ENCODE results near the gene PTPRT.

Gene PTPRT

DNA sequence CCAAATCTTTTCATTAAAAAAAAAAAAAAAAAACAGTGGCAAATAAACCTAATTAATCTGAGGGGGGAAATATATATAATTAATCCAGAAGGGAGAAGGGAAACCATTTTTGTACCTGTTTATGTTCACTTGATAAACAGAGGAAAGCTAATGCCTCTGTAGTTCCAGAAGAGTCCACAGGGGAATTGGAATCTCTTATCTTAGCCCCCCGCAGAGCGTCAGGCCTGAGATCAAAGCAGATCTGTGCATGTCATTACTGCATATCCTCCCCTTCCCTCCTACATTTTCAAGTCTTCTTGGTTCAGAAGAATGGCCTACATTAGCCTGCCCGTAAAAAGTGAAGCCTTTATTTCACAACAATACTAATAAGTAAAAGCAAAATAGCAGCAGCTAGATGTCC is 157.2 kb downstream of the PTPRT start:
- Histone ChIP-seq H3K9ac (ENCODE audit: low read length) (no peak overlapping the region), H3K4me3 (ENCODE audit: low read length) (no peak overlapping the region), H3K79me1 (ENCODE audit: low read length) (no peaks in the 10 kb centered on the region), H3K4ac (ENCODE audit: low read depth, low read length) (no peak overlapping the region), H3K27me3 (ENCODE audit: insufficient read depth, low read length, poor library complexity) (no peaks in the 10 kb centered on the region), H3K79me2 (ENCODE audit: control insufficient read depth, insufficient read depth, low read length) (no peaks in the 10 kb centered on the region), H3K4me2 (ENCODE audit: low read length) (no peak overlapping the region), H3K4me1 (ENCODE audit: control insufficient read depth, low read depth, low read length) (peaks cover 14% of the 10 kb centered on the region), H2BK15ac (replicated peaks; ENCODE audit: low read depth) (no peak overlapping the region), H4K8ac (ENCODE audit: low read depth, low read length) (no peak overlapping the region), H3K36me3 (ENCODE audit: control insufficient read depth, insufficient read depth, low read length) (no peaks in the 10 kb centered on the region), H2BK5ac (ENCODE audit: low read length) (no peak overlapping the region), H3K18ac (ENCODE audit: low read length) (no peak overlapping the region), H4K5ac (ENCODE audit: low read length) (no peak overlapping the region), H2BK120ac (ENCODE audit: low read depth, low read length) (no peak overlapping the region), H3K56ac (ENCODE audit: low read length) (no peak overlapping the region), H3K23ac (ENCODE audit: low read length) (no peak overlapping the region), H3K27ac (ENCODE audit: low read depth, low read length) (no peak overlapping the region), H2AK5ac (ENCODE audit: low read length) (no peak overlapping the region)
- peak; percentile 88 for DNase-seq
- WGBS (ENCODE audit: extremely low coverage, insufficient coverage, low lambda C conversion rate), result no CpG with 5 or more reads among the region's 3 CpGs

DNA sequence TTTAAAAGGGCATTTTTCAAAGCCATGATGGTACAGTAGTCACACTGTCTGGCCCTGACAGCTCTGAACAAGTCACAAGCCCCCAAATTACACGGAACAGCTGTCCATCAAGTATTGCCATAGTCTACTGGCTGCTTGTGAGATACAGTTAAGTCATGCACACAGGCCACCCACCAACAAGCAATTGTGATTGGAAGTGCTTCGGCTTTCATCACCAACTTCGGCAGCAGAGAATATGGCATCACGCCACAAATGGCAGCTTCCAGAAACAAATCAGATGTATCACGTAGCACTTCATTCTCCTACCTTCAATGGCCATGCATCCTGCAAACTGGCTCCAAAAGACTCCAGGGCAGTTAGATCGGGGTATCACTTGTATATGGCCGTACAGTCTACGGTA is 160.5 kb downstream of the PTPRT start:
- peaks cover 14% of the 10 kb centered on the region for H3K4me1 ChIP-seq (ENCODE audit: control insufficient read depth, low read depth, low read length)
- no peaks in the 10 kb centered on the region for H3K79me1 ChIP-seq (ENCODE audit: low read length)
- no peaks in the 10 kb centered on the region for H3K79me2 ChIP-seq (ENCODE audit: control insufficient read depth, insufficient read depth, low read length)
- no peak overlapping the region for H2BK5ac ChIP-seq (ENCODE audit: low read length)
- DNase-seq, result no peak
- H3K18ac ChIP-seq (ENCODE audit: low read length), result no peak overlapping the region
- H3K4ac ChIP-seq (ENCODE audit: low read depth, low read length), result no peak overlapping the region
- H3K9ac ChIP-seq (ENCODE audit: low read length), result no peak overlapping the region
- no peak overlapping the region for H2AK5ac ChIP-seq (ENCODE audit: low read length)
- H3K27ac ChIP-seq (ENCODE audit: low read depth, low read length), result no peak overlapping the region
- H4K5ac ChIP-seq (ENCODE audit: low read length), result no peak overlapping the region
- no peak overlapping the region for H4K8ac ChIP-seq (ENCODE audit: low read depth, low read length)
- no peak overlapping the region for H3K56ac ChIP-seq (ENCODE audit: low read length)
- H3K27me3 ChIP-seq (ENCODE audit: insufficient read depth, low read length, poor library complexity), result no peaks in the 10 kb centered on the region
- H2BK120ac ChIP-seq (ENCODE audit: low read depth, low read length), result no peak overlapping the region
- no peak overlapping the region for H2BK15ac ChIP-seq (replicated peaks; ENCODE audit: low read depth)
- WGBS (ENCODE audit: extremely low coverage, insufficient coverage, low lambda C conversion rate), result no CpG with 5 or more reads among the region's 8 CpGs
- no peak overlapping the region for H3K4me2 ChIP-seq (ENCODE audit: low read length)
- H3K36me3 ChIP-seq (ENCODE audit: control insufficient read depth, insufficient read depth, low read length), result no peaks in the 10 kb centered on the region
- no peak overlapping the region for H3K4me3 ChIP-seq (ENCODE audit: low read length)
- H3K23ac ChIP-seq (ENCODE audit: low read length), result no peak overlapping the region

DNA sequence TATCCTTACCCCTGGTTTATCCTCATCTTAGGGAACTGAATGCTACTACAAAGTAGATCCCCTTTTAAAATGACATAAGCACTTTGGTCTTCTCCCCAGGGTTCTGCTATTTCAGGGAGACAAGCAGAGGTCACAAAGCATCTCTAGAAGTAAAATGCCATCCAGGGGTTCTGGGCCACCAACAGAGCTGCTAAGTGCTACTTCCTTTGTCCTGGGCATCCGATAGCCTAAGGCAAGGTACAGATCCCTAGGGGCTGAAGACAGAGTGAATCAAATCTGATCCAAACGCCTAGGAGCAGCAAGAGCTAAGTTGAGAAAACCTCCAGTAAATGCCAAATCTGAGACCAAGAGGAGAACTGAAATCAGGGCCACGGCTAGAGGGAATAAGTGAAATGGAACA is 161.2 kb downstream of the PTPRT start:
- peak; percentile 43 for DNase-seq
- peaks cover 14% of the 10 kb centered on the region for H3K4me1 ChIP-seq (ENCODE audit: control insufficient read depth, low read depth, low read length)

DNA sequence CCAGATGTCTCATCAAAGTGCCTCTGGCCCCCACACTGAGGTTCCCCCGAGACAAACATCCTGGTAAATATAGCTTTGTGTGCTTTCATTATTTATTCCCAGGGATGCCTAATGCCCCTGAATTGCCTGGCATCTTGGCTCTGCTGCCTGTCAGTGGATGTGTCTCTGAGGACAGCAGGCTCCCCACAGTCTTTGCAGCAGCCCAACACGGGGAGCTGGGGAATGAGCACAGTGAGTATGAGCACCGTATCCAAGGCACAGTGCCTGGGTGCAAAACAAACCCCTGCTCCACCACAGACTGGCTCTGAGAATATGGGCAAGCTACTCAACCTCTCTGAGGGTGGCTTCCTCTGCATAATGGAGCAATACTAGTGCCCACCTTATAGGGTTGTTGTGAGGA is 165.9 kb downstream of the PTPRT start:
- Histone ChIP-seq H3K56ac (ENCODE audit: low read length) (no peak overlapping the region), H4K5ac (ENCODE audit: low read length) (no peak overlapping the region), H2BK5ac (ENCODE audit: low read length) (no peak overlapping the region), H3K4ac (ENCODE audit: low read depth, low read length) (no peak overlapping the region), H2AK5ac (ENCODE audit: low read length) (no peak overlapping the region), H3K4me3 (ENCODE audit: low read length) (no peak overlapping the region), H3K4me1 (ENCODE audit: control insufficient read depth, low read depth, low read length) (peaks cover 5% of the 10 kb centered on the region), H2BK120ac (ENCODE audit: low read depth, low read length) (no peak overlapping the region), H3K36me3 (ENCODE audit: control insufficient read depth, insufficient read depth, low read length) (no peaks in the 10 kb centered on the region), H2BK15ac (replicated peaks; ENCODE audit: low read depth) (no peak overlapping the region), H3K27me3 (ENCODE audit: insufficient read depth, low read length, poor library complexity) (no peaks in the 10 kb centered on the region), H3K79me1 (ENCODE audit: low read length) (no peaks in the 10 kb centered on the region), H3K23ac (ENCODE audit: low read length) (no peak overlapping the region), H4K8ac (ENCODE audit: low read depth, low read length) (no peak overlapping the region), H3K79me2 (ENCODE audit: control insufficient read depth, insufficient read depth, low read length) (no peaks in the 10 kb centered on the region), H3K9ac (ENCODE audit: low read length) (no peak overlapping the region), H3K4me2 (ENCODE audit: low read length) (no peak overlapping the region), H3K27ac (ENCODE audit: low read depth, low read length) (no peak overlapping the region), H3K18ac (ENCODE audit: low read length) (no peak overlapping the region)
- WGBS (ENCODE audit: extremely low coverage, insufficient coverage, low lambda C conversion rate), result no CpG with 5 or more reads among the region's 3 CpGs
- DNase-seq, result no peak

More for the DNA sequence above, 161.2 kb downstream of the PTPRT start:
- no peak overlapping the region for H2AK5ac ChIP-seq (ENCODE audit: low read length)
- no peak overlapping the region for H3K4me2 ChIP-seq (ENCODE audit: low read length)
- no peak overlapping the region for H2BK15ac ChIP-seq (replicated peaks; ENCODE audit: low read depth)
- no peak overlapping the region for H3K23ac ChIP-seq (ENCODE audit: low read length)
- no CpG with 5 or more reads among the region's 3 CpGs for WGBS (ENCODE audit: extremely low coverage, insufficient coverage, low lambda C conversion rate)
- no peak overlapping the region for H4K8ac ChIP-seq (ENCODE audit: low read depth, low read length)
- no peak overlapping the region for H2BK5ac ChIP-seq (ENCODE audit: low read length)
- no peak overlapping the region for H3K56ac ChIP-seq (ENCODE audit: low read length)
- no peaks in the 10 kb centered on the region for H3K36me3 ChIP-seq (ENCODE audit: control insufficient read depth, insufficient read depth, low read length)
- H4K5ac ChIP-seq (ENCODE audit: low read length), result no peak overlapping the region
- H2BK120ac ChIP-seq (ENCODE audit: low read depth, low read length), result no peak overlapping the region
- no peak overlapping the region for H3K27ac ChIP-seq (ENCODE audit: low read depth, low read length)
- no peak overlapping the region for H3K18ac ChIP-seq (ENCODE audit: low read length)
- no peaks in the 10 kb centered on the region for H3K27me3 ChIP-seq (ENCODE audit: insufficient read depth, low read length, poor library complexity)
- H3K79me2 ChIP-seq (ENCODE audit: control insufficient read depth, insufficient read depth, low read length), result no peaks in the 10 kb centered on the region
- H3K4me3 ChIP-seq (ENCODE audit: low read length), result no peak overlapping the region
- no peak overlapping the region for H3K9ac ChIP-seq (ENCODE audit: low read length)
- H3K4ac ChIP-seq (ENCODE audit: low read depth, low read length), result no peak overlapping the region
- no peaks in the 10 kb centered on the region for H3K79me1 ChIP-seq (ENCODE audit: low read length)

DNA sequence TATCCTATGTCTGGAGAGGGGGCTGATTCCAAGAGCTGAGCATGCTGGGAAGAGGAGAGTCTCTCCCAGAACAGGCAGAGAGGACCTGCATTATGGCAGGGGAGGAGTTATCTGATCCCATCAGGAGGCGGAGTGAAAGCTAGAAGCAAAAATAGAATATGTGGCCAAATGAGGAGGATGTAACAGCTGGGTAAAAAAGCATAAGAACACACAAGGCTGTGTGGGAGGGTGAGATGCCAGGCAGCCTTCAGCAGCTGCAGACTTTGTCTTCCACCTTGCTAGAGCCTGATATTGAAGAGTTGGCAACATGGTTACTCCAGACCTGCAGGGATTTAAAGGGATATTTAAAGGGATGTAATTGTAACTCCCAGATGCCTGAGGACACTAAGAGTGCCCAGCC is 167.1 kb downstream of the PTPRT start:
- Histone ChIP-seq H3K79me1 (ENCODE audit: low read length) (no peaks in the 10 kb centered on the region), H3K56ac (ENCODE audit: low read length) (no peak overlapping the region), H3K27me3 (ENCODE audit: insufficient read depth, low read length, poor library complexity) (no peaks in the 10 kb centered on the region), H3K36me3 (ENCODE audit: control insufficient read depth, insufficient read depth, low read length) (no peaks in the 10 kb centered on the region), H3K4me3 (ENCODE audit: low read length) (no peak overlapping the region), H3K9ac (ENCODE audit: low read length) (no peak overlapping the region), H3K27ac (ENCODE audit: low read depth, low read length) (no peak overlapping the region), H3K79me2 (ENCODE audit: control insufficient read depth, insufficient read depth, low read length) (no peaks in the 10 kb centered on the region), H3K4me2 (ENCODE audit: low read length) (no peak overlapping the region), H2BK120ac (ENCODE audit: low read depth, low read length) (no peak overlapping the region), H2BK5ac (ENCODE audit: low read length) (no peak overlapping the region), H2AK5ac (ENCODE audit: low read length) (no peak overlapping the region), H4K8ac (ENCODE audit: low read depth, low read length) (no peak overlapping the region), H2BK15ac (replicated peaks; ENCODE audit: low read depth) (no peak overlapping the region), H4K5ac (ENCODE audit: low read length) (no peak overlapping the region), H3K23ac (ENCODE audit: low read length) (no peak overlapping the region), H3K4ac (ENCODE audit: low read depth, low read length) (no peak overlapping the region), H3K18ac (ENCODE audit: low read length) (no peak overlapping the region), H3K4me1 (ENCODE audit: control insufficient read depth, low read depth, low read length) (no peaks in the 10 kb centered on the region)
- DNase-seq, result no peak
- no CpG with 5 or more reads among the region's 1 CpG for WGBS (ENCODE audit: extremely low coverage, insufficient coverage, low lambda C conversion rate)

DNA sequence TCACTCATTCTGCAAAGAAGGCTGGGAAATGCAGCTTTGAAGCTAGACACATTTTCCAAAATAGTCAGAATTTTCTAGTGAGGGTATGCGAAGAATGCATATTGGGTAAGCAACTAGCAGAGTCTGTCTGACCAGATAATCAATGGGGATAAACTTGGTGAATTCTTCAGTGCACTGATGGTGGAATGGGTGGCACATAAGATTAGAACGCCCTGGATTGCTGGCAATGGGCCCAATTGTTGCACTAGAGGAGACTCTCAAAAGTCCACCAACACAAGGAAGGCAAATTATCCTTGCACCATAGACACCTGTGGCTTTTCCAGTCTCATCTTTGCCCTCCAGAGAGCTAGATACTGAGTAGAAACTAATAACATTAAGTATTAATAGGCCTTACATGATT is 167.6 kb downstream of the PTPRT start:
- no peak overlapping the region for H2BK5ac ChIP-seq (ENCODE audit: low read length)
- no peaks in the 10 kb centered on the region for H3K27me3 ChIP-seq (ENCODE audit: insufficient read depth, low read length, poor library complexity)
- WGBS (ENCODE audit: extremely low coverage, insufficient coverage, low lambda C conversion rate), result no CpG with 5 or more reads among the region's 2 CpGs
- no peak overlapping the region for H3K23ac ChIP-seq (ENCODE audit: low read length)
- no peak overlapping the region for H3K4me2 ChIP-seq (ENCODE audit: low read length)
- no peak overlapping the region for H3K27ac ChIP-seq (ENCODE audit: low read depth, low read length)
- H2BK15ac ChIP-seq (replicated peaks; ENCODE audit: low read depth), result no peak overlapping the region
- H4K5ac ChIP-seq (ENCODE audit: low read length), result no peak overlapping the region
- no peak overlapping the region for H2AK5ac ChIP-seq (ENCODE audit: low read length)
- H3K18ac ChIP-seq (ENCODE audit: low read length), result no peak overlapping the region
- no peak overlapping the region for H4K8ac ChIP-seq (ENCODE audit: low read depth, low read length)
- H3K56ac ChIP-seq (ENCODE audit: low read length), result no peak overlapping the region
- H3K79me2 ChIP-seq (ENCODE audit: control insufficient read depth, insufficient read depth, low read length), result no peaks in the 10 kb centered on the region
- no peaks in the 10 kb centered on the region for H3K4me1 ChIP-seq (ENCODE audit: control insufficient read depth, low read depth, low read length)
- no peaks in the 10 kb centered on the region for H3K36me3 ChIP-seq (ENCODE audit: control insufficient read depth, insufficient read depth, low read length)
- DNase-seq, result no peak
- H3K9ac ChIP-seq (ENCODE audit: low read length), result no peak overlapping the region
- no peak overlapping the region for H2BK120ac ChIP-seq (ENCODE audit: low read depth, low read length)
- H3K4me3 ChIP-seq (ENCODE audit: low read length), result no peak overlapping the region
- H3K79me1 ChIP-seq (ENCODE audit: low read length), result no peaks in the 10 kb centered on the region
- H3K4ac ChIP-seq (ENCODE audit: low read depth, low read length), result no peak overlapping the region

Measured in mesendoderm (in vitro differentiated cells).